HepG2 (cell line): ENCODE data around the gene EMC9. TPM values are rescaled to one million over a fixed set of nuclear protein-coding genes. Genes with fewer than 3 reads are reported as not detected.

Source experiments
- microRNA-seq: library from miRNA; unstranded; fragments of <30 nt; microRNA quantifications from one replicate; pipeline ENCODE4, GENCODE V29; 2020
- polyA plus RNA-seq, 8 experiments: library from polyadenylated mRNA; depleted of rRNA in 3 of 8; stranded (reverse) in 7 of 8; unstranded in 1 of 8; fragments of >200 nt; fragmentation: Illumina TruSeq in 4 of 8; extraction: Trizol in 4 of 8; gene quantifications; 2 replicates each; pipeline versions ENCODE4 v1.2.1 to v1.2.3, GENCODE V29; 2011 to 2016; ENCODE audit warnings: low read depth in 4 of 8, missing spikeins in 1 of 8, mixed read lengths in 1 of 8; ENCODE audit not compliant: insufficient read depth in 1 of 8
- small RNA-seq, 3 experiments: library from RNA; depleted of rRNA; stranded (forward); fragments of <200 nt; gene quantifications; one replicate each; pipeline ENCODE3, GENCODE V24; 2012; ENCODE audit warnings: low read depth in 2 of 3, low replicate concordance in 1 of 3; ENCODE audit not compliant: insufficient read length in 3 of 3, insufficient read depth in 2 of 3
- total RNA-seq, 5 experiments: library from RNA; depleted of rRNA; stranded (reverse); fragments of >200 nt; fragmentation: Illumina TruSeq; extraction: Trizol; gene quantifications; 2 replicates each; pipeline ENCODE4 v1.2.3, GENCODE V29; 2016; ENCODE audit warnings: low read depth in 1 of 5

The EMC9 gene
- total and polyA plus RNA-seq, 2 of the 13 experiments (the other 11 are each of a cell fraction or from before 2014, with no cell fraction given) = 60.5 to 78.7 TPM

Small RNA genes within 50 kb of the gene (microRNA-seq; reads per million reads assigned to microRNA genes)
- gene MIR7703 = not detected

Small RNA genes within 50 kb of the gene (small RNA-seq; reads per million reads assigned to genes)
- gene AL136295.4 = 0 reads per million in 3 experiments
- gene IPO4 = 0 to 0.33 (median 0) reads per million in 3 experiments
- 0 reads per million in 3 experiments for gene IRF9
- 0 reads per million in 3 experiments for gene RNA5SP383

Other genes starting within 250 kb of the EMC9 start
Only the 30 nearest of the 31 such genes appear.
- 45.1 and 49.4 TPM in 2 replicates for gene DHRS4, start 187.8 kb downstream of the EMC9 start, total RNA-seq (2016; rRNA removed; fragmentation: Illumina TruSeq; extraction: Trizol)
- 23.9 and 25.0 TPM in 2 replicates for gene DHRS4, start 187.8 kb downstream of the EMC9 start, polyA plus RNA-seq (2011; rRNA removed)
- 38.2 and 40.0 TPM in 2 replicates for gene DHRS4L2, start 152.7 kb downstream of the EMC9 start, total RNA-seq (2016; rRNA removed; fragmentation: Illumina TruSeq; extraction: Trizol)
- gene DHRS4L2, start 152.7 kb downstream of the EMC9 start, polyA plus RNA-seq (2011; rRNA removed) = 24.7 and 24.8 TPM in 2 replicates
- gene CARMIL3, start 89.6 kb downstream of the EMC9 start, total RNA-seq (2016; rRNA removed; fragmentation: Illumina TruSeq; extraction: Trizol) = 0.13 and 0.27 TPM in 2 replicates
- 0.55 and 0.85 TPM in 2 replicates for gene CARMIL3, start 89.6 kb downstream of the EMC9 start, polyA plus RNA-seq (2011; rRNA removed)
- not detected in 2 replicates for gene CPNE6, start 70.0 kb downstream of the EMC9 start, total RNA-seq (2016; rRNA removed; fragmentation: Illumina TruSeq; extraction: Trizol)
- 0.03 TPM in 1 of 2 replicates, not detected in the other for gene CPNE6, start 70.0 kb downstream of the EMC9 start, polyA plus RNA-seq (2011; rRNA removed)
- gene PCK2, start 47.3 kb downstream of the EMC9 start, total RNA-seq (2016; rRNA removed; fragmentation: Illumina TruSeq; extraction: Trizol) = 118 and 129 TPM in 2 replicates
- 272 and 316 TPM in 2 replicates for gene PCK2, start 47.3 kb downstream of the EMC9 start, polyA plus RNA-seq (2011; rRNA removed)
- gene DCAF11, start 26.8 kb downstream of the EMC9 start, total RNA-seq (2016; rRNA removed; fragmentation: Illumina TruSeq; extraction: Trizol) = 257 and 342 TPM in 2 replicates
- gene DCAF11, start 26.8 kb downstream of the EMC9 start, polyA plus RNA-seq (2011; rRNA removed) = 150 and 176 TPM in 2 replicates
- 4.7 and 5.2 TPM in 2 replicates for gene NRL, start 26.6 kb downstream of the EMC9 start, total RNA-seq (2016; rRNA removed; fragmentation: Illumina TruSeq; extraction: Trizol)
- 2.5 and 3.4 TPM in 2 replicates for gene NRL, start 26.6 kb downstream of the EMC9 start, polyA plus RNA-seq (2011; rRNA removed)
- 3.1 and 5.8 TPM in 2 replicates for gene FITM1, start 10.9 kb downstream of the EMC9 start, total RNA-seq (2016; rRNA removed; fragmentation: Illumina TruSeq; extraction: Trizol)
- gene FITM1, start 10.9 kb downstream of the EMC9 start, polyA plus RNA-seq (2011; rRNA removed) = 2.7 and 3.6 TPM in 2 replicates
- 608 and 713 TPM in 2 replicates for gene PSME1, start 5.4 kb downstream of the EMC9 start, total RNA-seq (2016; rRNA removed; fragmentation: Illumina TruSeq; extraction: Trizol)
- gene PSME1, start 5.4 kb downstream of the EMC9 start, polyA plus RNA-seq (2011; rRNA removed) = 144 and 159 TPM in 2 replicates
- gene PSME2, start 5.0 kb upstream of the EMC9 start, total RNA-seq (2016; rRNA removed; fragmentation: Illumina TruSeq; extraction: Trizol) = 716 and 834 TPM in 2 replicates
- gene PSME2, start 5.0 kb upstream of the EMC9 start, polyA plus RNA-seq (2011; rRNA removed) = 332 and 362 TPM in 2 replicates
- 65.9 and 86.8 TPM in 2 replicates for gene RNF31, start 5.9 kb upstream of the EMC9 start, total RNA-seq (2016; rRNA removed; fragmentation: Illumina TruSeq; extraction: Trizol)
- gene RNF31, start 5.9 kb upstream of the EMC9 start, polyA plus RNA-seq (2011; rRNA removed) = 48.2 and 59.0 TPM in 2 replicates
- 13.8 and 14.9 TPM in 2 replicates for gene IRF9, start 19.7 kb upstream of the EMC9 start, total RNA-seq (2016; rRNA removed; fragmentation: Illumina TruSeq; extraction: Trizol)
- 49.7 and 60.9 TPM in 2 replicates for gene IRF9, start 19.7 kb upstream of the EMC9 start, polyA plus RNA-seq (2011; rRNA removed)
- 3.4 TPM in 1 of 2 replicates, not detected in the other for gene REC8, start 30.5 kb upstream of the EMC9 start, total RNA-seq (2016; rRNA removed; fragmentation: Illumina TruSeq; extraction: Trizol)
- gene REC8, start 30.5 kb upstream of the EMC9 start, polyA plus RNA-seq (2011; rRNA removed) = 14.7 and 17.3 TPM in 2 replicates
- gene IPO4, start 47.2 kb upstream of the EMC9 start, total RNA-seq (2016; rRNA removed; fragmentation: Illumina TruSeq; extraction: Trizol) = 149 and 179 TPM in 2 replicates
- gene IPO4, start 47.2 kb upstream of the EMC9 start, polyA plus RNA-seq (2011; rRNA removed) = 37.4 and 39.0 TPM in 2 replicates
- 56.4 and 110 TPM in 2 replicates for gene TM9SF1, start 53.9 kb upstream of the EMC9 start, total RNA-seq (2016; rRNA removed; fragmentation: Illumina TruSeq; extraction: Trizol)
- gene TM9SF1, start 53.9 kb upstream of the EMC9 start, polyA plus RNA-seq (2011; rRNA removed) = 83.2 and 85.1 TPM in 2 replicates
- 0.44 TPM in 1 of 2 replicates, not detected in the other for gene TSSK4, start 64.1 kb upstream of the EMC9 start, total RNA-seq (2016; rRNA removed; fragmentation: Illumina TruSeq; extraction: Trizol)
- gene TSSK4, start 64.1 kb upstream of the EMC9 start, polyA plus RNA-seq (2011; rRNA removed) = 0.08 and 0.14 TPM in 2 replicates
- gene CHMP4A, start 71.9 kb upstream of the EMC9 start, total RNA-seq (2016; rRNA removed; fragmentation: Illumina TruSeq; extraction: Trizol) = 113 and 140 TPM in 2 replicates
- gene CHMP4A, start 71.9 kb upstream of the EMC9 start, polyA plus RNA-seq (2011; rRNA removed) = 80.8 and 83.6 TPM in 2 replicates
- 48.7 and 66.0 TPM in 2 replicates for gene MDP1, start 74.5 kb upstream of the EMC9 start, total RNA-seq (2016; rRNA removed; fragmentation: Illumina TruSeq; extraction: Trizol)
- 38.2 and 44.1 TPM in 2 replicates for gene MDP1, start 74.5 kb upstream of the EMC9 start, polyA plus RNA-seq (2011; rRNA removed)
- gene NEDD8, start 90.8 kb upstream of the EMC9 start, total RNA-seq (2016; rRNA removed; fragmentation: Illumina TruSeq; extraction: Trizol) = 713 and 818 TPM in 2 replicates
- 473 and 535 TPM in 2 replicates for gene NEDD8, start 90.8 kb upstream of the EMC9 start, polyA plus RNA-seq (2011; rRNA removed)
- 273 and 345 TPM in 2 replicates for gene GMPR2, start 91.3 kb upstream of the EMC9 start, total RNA-seq (2016; rRNA removed; fragmentation: Illumina TruSeq; extraction: Trizol)
- 185 and 210 TPM in 2 replicates for gene GMPR2, start 91.3 kb upstream of the EMC9 start, polyA plus RNA-seq (2011; rRNA removed)
- 73.5 and 73.7 TPM in 2 replicates for gene TINF2, start 101.0 kb upstream of the EMC9 start, total RNA-seq (2016; rRNA removed; fragmentation: Illumina TruSeq; extraction: Trizol)
- 52.0 and 59.8 TPM in 2 replicates for gene TINF2, start 101.0 kb upstream of the EMC9 start, polyA plus RNA-seq (2011; rRNA removed)
- 1.9 and 3.2 TPM in 2 replicates for gene TGM1, start 121.6 kb upstream of the EMC9 start, total RNA-seq (2016; rRNA removed; fragmentation: Illumina TruSeq; extraction: Trizol)
- 9.5 and 10.6 TPM in 2 replicates for gene TGM1, start 121.6 kb upstream of the EMC9 start, polyA plus RNA-seq (2011; rRNA removed)
- gene RABGGTA, start 130.0 kb upstream of the EMC9 start, total RNA-seq (2016; rRNA removed; fragmentation: Illumina TruSeq; extraction: Trizol) = 31.2 and 57.9 TPM in 2 replicates
- 90.8 and 111 TPM in 2 replicates for gene RABGGTA, start 130.0 kb upstream of the EMC9 start, polyA plus RNA-seq (2011; rRNA removed)
- 46.3 and 60.8 TPM in 2 replicates for gene DHRS1, start 158.2 kb upstream of the EMC9 start, total RNA-seq (2016; rRNA removed; fragmentation: Illumina TruSeq; extraction: Trizol)
- 49.8 and 52.2 TPM in 2 replicates for gene DHRS1, start 158.2 kb upstream of the EMC9 start, polyA plus RNA-seq (2011; rRNA removed)
- 61.6 and 64.5 TPM in 2 replicates for gene NOP9, start 158.3 kb upstream of the EMC9 start, total RNA-seq (2016; rRNA removed; fragmentation: Illumina TruSeq; extraction: Trizol)
- 24.5 and 33.8 TPM in 2 replicates for gene NOP9, start 158.3 kb upstream of the EMC9 start, polyA plus RNA-seq (2011; rRNA removed)
- 22.4 and 35.8 TPM in 2 replicates for gene CIDEB, start 166.4 kb upstream of the EMC9 start, total RNA-seq (2016; rRNA removed; fragmentation: Illumina TruSeq; extraction: Trizol)
- 110 and 143 TPM in 2 replicates for gene CIDEB, start 166.4 kb upstream of the EMC9 start, polyA plus RNA-seq (2011; rRNA removed)
- gene LTB4R2, start 168.5 kb upstream of the EMC9 start, total RNA-seq (2016; rRNA removed; fragmentation: Illumina TruSeq; extraction: Trizol) = 1.4 and 6.9 TPM in 2 replicates
- gene LTB4R2, start 168.5 kb upstream of the EMC9 start, polyA plus RNA-seq (2011; rRNA removed) = 3.9 and 6.1 TPM in 2 replicates
- gene LTB4R, start 169.9 kb upstream of the EMC9 start, total RNA-seq (2016; rRNA removed; fragmentation: Illumina TruSeq; extraction: Trizol) = 1.00 and 3.2 TPM in 2 replicates
- gene LTB4R, start 169.9 kb upstream of the EMC9 start, polyA plus RNA-seq (2011; rRNA removed) = 8.2 and 12.4 TPM in 2 replicates
- gene ADCY4, start 193.5 kb upstream of the EMC9 start, total RNA-seq (2016; rRNA removed; fragmentation: Illumina TruSeq; extraction: Trizol) = not detected in 2 replicates
- 0.03 TPM in 1 of 2 replicates, not detected in the other for gene ADCY4, start 193.5 kb upstream of the EMC9 start, polyA plus RNA-seq (2011; rRNA removed)
- not detected in 2 replicates for gene RIPK3, start 198.4 kb upstream of the EMC9 start, total RNA-seq (2016; rRNA removed; fragmentation: Illumina TruSeq; extraction: Trizol)
- gene RIPK3, start 198.4 kb upstream of the EMC9 start, polyA plus RNA-seq (2011; rRNA removed) = not detected in 2 replicates